HFF-Myc (cell line): ENCODE data around the gene ZNF862.

Source experiments
- DNase-seq: peaks from one replicate; pipeline ENCODE4 v3.0.0-alpha.2; 2011; ENCODE audit warnings: low read depth; ENCODE audit errors: extremely low read depth
- H3K4me3 ChIP-seq: replicated peaks from 2 replicates; pipeline ENCODE4 v1.5.1; 2011; ENCODE audit warnings: low read depth, mild to moderate bottlenecking, control low read depth, low read length
- TF ChIP-seq, protein P1 (sequence below): IDR thresholded peaks from 2 replicates; pipeline ENCODE4 v1.5.1; 2012; ENCODE audit warnings: mild to moderate bottlenecking, low read depth, low read length, control low read depth; ENCODE audit errors: missing control alignments

The ZNF862 gene

DNA sequence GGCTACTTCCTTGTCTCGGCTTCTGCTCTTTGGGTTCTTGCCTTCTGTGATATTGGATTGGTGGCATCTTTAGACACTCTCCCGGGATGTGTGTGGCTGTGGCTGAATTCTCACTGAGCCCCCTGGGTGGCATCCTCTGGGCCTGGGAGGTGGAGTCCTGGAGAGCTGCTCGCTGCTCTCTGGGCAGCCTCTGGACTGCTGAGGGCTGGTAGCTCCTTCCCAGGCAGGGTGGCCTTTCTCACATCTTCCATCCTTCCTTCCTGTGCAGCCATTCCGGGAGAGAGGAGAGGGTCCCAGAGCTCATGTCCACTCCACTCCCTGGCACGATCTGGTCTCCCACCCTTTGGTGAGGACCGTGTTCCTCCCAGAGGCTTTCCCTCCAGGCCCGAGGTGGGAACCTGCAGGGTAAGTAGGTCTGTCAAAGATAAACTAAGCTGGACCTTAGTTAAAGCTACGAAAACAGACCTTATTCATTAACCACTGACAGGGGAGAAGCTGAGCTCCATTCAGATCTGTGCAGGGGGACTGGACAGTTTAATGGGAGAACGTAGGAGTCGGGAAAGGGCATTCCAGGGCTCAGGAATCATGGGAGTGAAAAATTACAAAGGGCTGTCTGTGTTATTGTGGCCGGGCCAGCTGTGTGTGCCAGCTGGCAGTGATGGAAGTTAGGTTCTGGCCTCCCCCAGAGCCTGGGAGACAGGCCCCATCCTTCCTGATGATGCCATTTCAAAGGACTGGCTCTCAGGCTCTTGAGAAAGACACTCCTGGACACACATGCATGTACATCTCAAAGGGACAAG, 44.3 kb downstream of the ZNF862 start:
- TF ChIP-seq, protein P1, sequence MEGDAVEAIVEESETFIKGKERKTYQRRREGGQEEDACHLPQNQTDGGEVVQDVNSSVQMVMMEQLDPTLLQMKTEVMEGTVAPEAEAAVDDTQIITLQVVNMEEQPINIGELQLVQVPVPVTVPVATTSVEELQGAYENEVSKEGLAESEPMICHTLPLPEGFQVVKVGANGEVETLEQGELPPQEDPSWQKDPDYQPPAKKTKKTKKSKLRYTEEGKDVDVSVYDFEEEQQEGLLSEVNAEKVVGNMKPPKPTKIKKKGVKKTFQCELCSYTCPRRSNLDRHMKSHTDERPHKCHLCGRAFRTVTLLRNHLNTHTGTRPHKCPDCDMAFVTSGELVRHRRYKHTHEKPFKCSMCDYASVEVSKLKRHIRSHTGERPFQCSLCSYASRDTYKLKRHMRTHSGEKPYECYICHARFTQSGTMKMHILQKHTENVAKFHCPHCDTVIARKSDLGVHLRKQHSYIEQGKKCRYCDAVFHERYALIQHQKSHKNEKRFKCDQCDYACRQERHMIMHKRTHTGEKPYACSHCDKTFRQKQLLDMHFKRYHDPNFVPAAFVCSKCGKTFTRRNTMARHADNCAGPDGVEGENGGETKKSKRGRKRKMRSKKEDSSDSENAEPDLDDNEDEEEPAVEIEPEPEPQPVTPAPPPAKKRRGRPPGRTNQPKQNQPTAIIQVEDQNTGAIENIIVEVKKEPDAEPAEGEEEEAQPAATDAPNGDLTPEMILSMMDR = no peak
- DNase-seq = no peak
- H3K4me3 ChIP-seq = no peak overlapping the region

DNA sequence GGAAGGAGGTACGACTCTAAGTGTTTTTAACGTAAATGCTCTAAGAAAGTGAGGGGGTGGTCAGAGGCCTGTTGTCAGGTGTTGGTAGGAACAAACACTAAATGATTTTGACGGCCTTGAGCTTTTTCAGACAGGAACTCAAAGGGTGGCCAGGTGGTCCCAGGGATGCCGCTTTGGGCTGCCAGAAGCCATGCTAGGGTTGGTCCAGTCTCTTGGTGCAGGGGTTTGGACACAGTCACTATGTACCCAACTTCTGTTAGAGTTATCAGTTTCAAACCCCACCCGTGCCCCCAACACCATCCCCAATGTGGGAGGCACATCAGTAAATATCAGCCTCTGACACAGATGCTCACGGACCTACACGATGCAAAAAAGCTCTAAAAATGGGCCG, 44.9 kb downstream of the ZNF862 start:
- no peak overlapping the region for H3K4me3 ChIP-seq
- TF ChIP-seq, protein P1 = no peak
- no peak for DNase-seq

DNA sequence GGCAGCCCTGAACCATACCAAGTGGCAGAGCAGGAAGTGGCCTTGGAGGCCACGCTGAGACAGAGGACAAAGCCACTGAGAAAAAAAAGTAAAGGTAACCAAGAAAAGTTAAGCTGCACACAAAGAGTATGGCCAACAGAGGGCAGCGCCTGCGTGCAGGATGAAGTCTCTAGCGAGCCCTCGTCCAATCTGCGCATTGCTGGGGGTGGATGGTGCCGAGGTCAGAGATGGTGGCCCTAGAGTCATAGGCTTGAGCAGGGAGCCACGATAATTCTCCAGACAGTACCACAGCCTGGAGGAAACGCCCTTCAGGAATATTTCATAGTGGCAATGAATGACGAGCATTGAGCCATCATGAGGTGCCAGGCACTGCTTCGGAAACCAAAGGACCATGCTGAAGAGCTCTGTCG, 45.3 kb downstream of the ZNF862 start:
- no peak overlapping the region for H3K4me3 ChIP-seq
- TF ChIP-seq, protein P1 = peak; percentile 74
- no peak for DNase-seq

DNA sequence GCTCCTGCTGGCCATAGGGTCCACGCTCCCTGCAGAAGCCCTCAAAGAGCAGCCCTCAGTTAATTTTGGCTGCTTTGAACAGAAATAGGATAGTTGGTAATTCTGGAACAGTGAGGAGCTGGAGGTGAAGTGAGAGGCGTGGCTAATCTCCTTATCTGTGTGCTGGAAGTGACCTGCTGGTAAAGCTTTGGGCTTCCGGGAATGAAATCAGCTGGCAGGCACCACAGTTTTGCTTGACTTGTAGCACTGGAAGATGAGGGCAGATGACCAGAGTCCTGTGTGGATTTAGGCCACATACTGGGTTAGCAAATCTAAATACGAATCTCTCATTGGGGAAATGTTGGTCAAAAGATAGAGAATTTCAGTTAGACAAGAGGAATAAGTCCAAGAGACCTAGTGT, 45.8 kb downstream of the ZNF862 start:
- DNase-seq = no peak
- no peak overlapping the region for H3K4me3 ChIP-seq
- TF ChIP-seq, protein P1 = no peak

DNA sequence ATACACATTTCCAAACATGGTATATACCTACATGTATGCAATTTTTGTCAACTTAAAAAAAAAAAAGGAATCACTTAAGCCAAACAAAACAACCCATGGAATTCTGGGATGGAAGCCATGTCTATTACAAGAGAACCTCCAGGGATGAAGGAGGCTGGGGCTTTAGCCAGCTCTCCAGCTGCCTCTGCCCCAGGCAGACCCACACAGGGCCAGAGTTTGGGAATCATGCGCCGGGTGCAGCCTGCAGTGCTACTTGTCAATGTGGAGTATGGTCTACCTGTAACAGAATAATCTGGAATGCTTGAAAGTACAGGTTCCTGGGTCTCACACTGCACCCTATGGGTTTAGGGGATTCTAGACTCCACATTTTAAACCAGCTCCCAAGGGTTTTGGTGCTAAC, 46.4 kb downstream of the ZNF862 start:
- TF ChIP-seq, protein P1 = no peak
- no peak overlapping the region for H3K4me3 ChIP-seq
- DNase-seq = no peak

DNA sequence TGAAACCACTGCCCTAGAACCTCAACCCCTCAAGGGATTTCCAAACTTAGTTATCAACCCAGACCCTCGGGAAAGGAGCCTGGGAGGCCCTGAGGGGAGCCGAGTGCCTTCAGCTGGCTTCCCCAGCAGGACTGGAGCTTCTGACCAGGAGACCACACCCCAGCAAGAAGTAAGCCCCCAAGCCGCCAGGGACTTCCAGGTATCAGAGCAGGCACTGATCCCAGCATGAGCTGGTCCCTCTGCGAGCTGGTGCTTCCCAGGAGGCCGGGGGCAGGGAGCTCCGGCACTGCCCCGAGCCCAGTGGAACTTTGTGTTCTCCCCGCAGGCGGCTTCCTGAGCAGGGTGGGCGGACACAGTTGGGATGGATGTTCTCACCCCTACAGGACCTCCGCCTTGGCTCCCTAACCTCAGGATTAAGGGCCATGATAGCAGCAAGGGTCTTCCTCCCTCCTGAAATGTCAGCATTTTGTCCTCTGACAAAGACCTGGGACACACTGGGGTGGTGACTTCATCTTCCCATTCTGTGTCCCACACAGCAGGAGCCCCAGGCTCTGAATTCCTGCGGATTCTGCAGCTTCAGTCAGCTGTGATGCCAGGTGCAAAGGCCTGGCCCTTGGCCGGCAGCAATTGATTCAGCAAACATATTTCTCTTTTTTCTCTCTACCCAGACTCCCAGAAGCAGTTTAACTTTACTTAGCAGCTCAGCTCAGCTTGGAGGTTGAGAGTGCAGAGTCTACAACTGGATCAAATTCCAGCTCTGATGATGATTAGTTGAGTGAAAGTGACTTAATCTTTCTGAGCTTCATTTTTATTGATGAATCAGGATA, 47.2 kb downstream of the ZNF862 start:
- TF ChIP-seq, protein P1 = no peak
- DNase-seq = no peak
- no peak overlapping the region for H3K4me3 ChIP-seq
